Urinary bladder (tissue), 4 donors: ENCODE measurements around the gene ELMOD3. TPM values are rescaled to one million over a fixed set of nuclear protein-coding genes. Genes with fewer than 3 reads are reported as not detected.

ENCODE experiments used
- DNase-seq: peaks from one replicate; pipeline ENCODE4 v3.0.0-alpha.2; 2015; ENCODE audit errors: extremely low spot score
- H3K27ac ChIP-seq: one replicate; pipeline ENCODE4 v1.5.1; 2013; ENCODE audit warnings: low read depth, mild to moderate bottlenecking, moderate library complexity
- H3K36me3 ChIP-seq: one replicate; pipeline ENCODE4 v1.6.1; 2013; ENCODE audit warnings: mild to moderate bottlenecking, moderate library complexity; ENCODE audit not compliant: insufficient read depth
- H3K4me1 ChIP-seq: one replicate; pipeline ENCODE4 v1.6.1; 2013; ENCODE audit warnings: mild to moderate bottlenecking, moderate library complexity; ENCODE audit not compliant: insufficient read depth
- H3K4me3 ChIP-seq: one replicate; pipeline ENCODE4 v1.5.1; 2013; ENCODE audit warnings: low read depth, low read length
- WGBS: extraction: QIAGEN DNeasy Blood & Tissue Kit; methylation state at CpG from one replicate; pipeline ENCODE4 v1.1.7; 2013; 5-methylcytosine and 5-hydroxymethylcytosine counted together
- polyA plus RNA-seq: library from polyadenylated mRNA; stranded (reverse); fragments of 200-250 nt; gene quantifications from one replicate; pipeline ENCODE4 v1.2.3, GENCODE V29; 2013
- total RNA-seq: library from RNA; depleted of rRNA; stranded (reverse); fragments of >200 nt; gene quantifications from one replicate; pipeline ENCODE4 v1.2.3, GENCODE V29; 2014
- donor health status: healthy with polysubstance abuse.
- donor health status: healthy.

The ELMOD3 gene
- total and polyA plus RNA-seq, 2 donors = 19.4 to 21.0 TPM

- no peak overlapping the region for H3K4me3 ChIP-seq
Observed at GRCh38 chr2:85423525-85423924, 69.0 kb downstream of the ELMOD3 start.

GRCh38 chr2:85425588-85425987 is 71.0 kb downstream of the ELMOD3 start:
- H3K27ac ChIP-seq = no peak overlapping the region
- no peak overlapping the region for H3K4me3 ChIP-seq
- no peaks in the 10 kb centered on the region for H3K4me1 ChIP-seq
- no peaks in the 10 kb centered on the region for H3K36me3 ChIP-seq
- 93% methylated on average over 3 of the region's 3 CpGs for WGBS
- DNase-seq = no peak

More at GRCh38 chr2:85423525-85423924, 69.0 kb downstream of the ELMOD3 start:
- WGBS = 72% methylated on average over 5 of the region's 5 CpGs
- no peak for DNase-seq
- H3K4me1 ChIP-seq = no peaks in the 10 kb centered on the region
- no peaks in the 10 kb centered on the region for H3K36me3 ChIP-seq
- no peak overlapping the region for H3K27ac ChIP-seq

GRCh38 chr2:85427300-85427835 is 72.8 kb downstream of the ELMOD3 start:
- 72% methylated on average over 3 of the region's 3 CpGs for WGBS
- Histone ChIP-seq H3K27ac (no peak overlapping the region), H3K4me3 (no peak overlapping the region)

GRCh38 chr2:85428343-85428881 is 73.8 kb downstream of the ELMOD3 start:
- Histone ChIP-seq H3K4me1 (no peaks in the 10 kb centered on the region), H3K4me3 (no peak overlapping the region), H3K27ac (no peak overlapping the region), H3K36me3 (no peaks in the 10 kb centered on the region)
- no peak for DNase-seq
- 78% methylated on average over 7 of the region's 7 CpGs for WGBS

More at GRCh38 chr2:85427300-85427835, 72.8 kb downstream of the ELMOD3 start:
- DNase-seq = no peak
- Histone ChIP-seq H3K36me3 (no peaks in the 10 kb centered on the region), H3K4me1 (no peaks in the 10 kb centered on the region)

GRCh38 chr2:85429213-85429923 is 74.8 kb downstream of the ELMOD3 start:
- H3K4me3 ChIP-seq = no peak overlapping the region
- no peak for DNase-seq
- no peaks in the 10 kb centered on the region for H3K4me1 ChIP-seq
- H3K27ac ChIP-seq = no peak overlapping the region
- 82% methylated on average over 12 of the region's 12 CpGs for WGBS
- H3K36me3 ChIP-seq = no peaks in the 10 kb centered on the region

- H3K27ac ChIP-seq = no peak overlapping the region
- 88% methylated on average over 2 of the region's 2 CpGs for WGBS
Observed at GRCh38 chr2:85429924-85430289, 75.3 kb downstream of the ELMOD3 start.

DNA sequence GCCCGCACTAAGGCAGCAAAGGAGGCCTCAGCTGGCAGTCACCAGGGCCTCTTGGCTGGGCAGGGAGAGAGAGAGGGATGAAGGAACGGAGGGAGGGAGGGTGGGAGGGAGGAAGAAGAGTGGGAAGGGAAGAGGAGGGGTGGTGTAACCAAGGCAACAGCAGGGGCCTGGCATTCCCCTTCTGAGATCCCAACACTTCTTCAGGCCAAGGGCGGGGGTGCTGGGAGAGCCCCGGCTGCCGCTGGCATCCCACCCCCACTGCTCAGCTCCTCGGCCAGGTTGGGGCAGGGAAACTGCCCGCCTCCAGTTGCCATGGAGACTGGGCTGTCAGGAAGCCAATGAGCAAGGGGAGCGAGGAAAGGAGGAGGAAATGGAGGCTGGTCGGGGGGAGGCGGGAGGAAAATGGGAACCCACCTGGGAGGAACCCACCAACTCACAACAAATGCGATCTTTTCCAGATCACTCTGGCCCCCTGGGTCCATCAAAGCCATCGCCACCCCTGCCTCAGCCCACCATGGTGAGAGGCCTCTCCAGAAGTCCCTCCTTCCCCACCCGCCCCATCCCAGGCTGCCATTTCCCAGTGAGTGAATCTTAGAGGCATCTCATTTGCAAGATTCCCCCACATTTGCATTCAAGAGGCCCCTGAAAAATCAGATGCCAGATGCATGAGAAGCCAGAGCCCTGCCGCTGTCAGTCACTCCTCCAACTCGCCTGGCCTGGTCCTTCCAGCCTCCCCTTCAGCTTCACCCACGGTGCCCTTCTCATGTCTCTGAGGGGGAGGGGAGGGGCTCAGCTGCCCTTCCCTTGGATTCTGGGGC is 76.4 kb downstream of the ELMOD3 start:
- Histone ChIP-seq H3K36me3 (no peaks in the 10 kb centered on the region), H3K4me1 (no peaks in the 10 kb centered on the region), H3K4me3 (no peak overlapping the region), H3K27ac (no peak overlapping the region)
- 67% methylated on average over 16 of the region's 16 CpGs for WGBS
- no peak for DNase-seq

More at GRCh38 chr2:85429924-85430289, 75.3 kb downstream of the ELMOD3 start:
- Histone ChIP-seq H3K4me1 (no peaks in the 10 kb centered on the region), H3K4me3 (no peak overlapping the region), H3K36me3 (no peaks in the 10 kb centered on the region)
- no peak for DNase-seq

DNA sequence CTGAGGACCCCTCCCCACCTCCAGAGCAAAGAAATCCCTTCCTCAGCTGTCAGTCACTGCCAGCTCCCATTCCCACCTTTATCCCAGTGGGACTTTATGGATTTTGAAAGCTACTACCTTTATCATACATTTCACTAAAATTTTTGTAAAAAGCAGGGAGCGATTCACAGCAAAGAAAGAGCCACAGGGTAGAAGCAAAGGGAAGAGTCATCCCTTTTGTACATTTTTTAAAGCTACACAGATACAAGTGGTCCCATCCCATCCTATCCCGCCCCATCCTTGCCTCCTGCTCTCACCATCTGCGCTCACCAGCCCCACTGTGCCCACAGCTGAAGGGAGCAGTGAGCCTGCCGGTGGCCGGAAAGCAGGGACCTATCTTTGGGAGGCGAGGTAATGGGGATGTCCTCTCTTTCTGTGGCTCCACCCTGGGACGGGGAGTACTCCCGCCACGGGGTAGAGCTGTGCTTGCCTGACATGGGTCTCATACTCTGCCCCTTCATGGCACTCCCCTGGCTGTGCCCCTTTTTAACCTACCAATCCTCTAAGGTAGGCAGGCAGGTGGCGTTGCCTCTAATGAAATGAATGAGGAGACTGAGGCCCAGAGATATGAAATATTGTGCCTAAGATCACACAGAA is 77.1 kb downstream of the ELMOD3 start:
- no peaks in the 10 kb centered on the region for H3K36me3 ChIP-seq
- no peak for DNase-seq
- H3K27ac ChIP-seq = no peak overlapping the region
- 85% methylated on average over 10 of the region's 10 CpGs for WGBS
- H3K4me1 ChIP-seq = no peaks in the 10 kb centered on the region
- H3K4me3 ChIP-seq = no peak overlapping the region

DNA sequence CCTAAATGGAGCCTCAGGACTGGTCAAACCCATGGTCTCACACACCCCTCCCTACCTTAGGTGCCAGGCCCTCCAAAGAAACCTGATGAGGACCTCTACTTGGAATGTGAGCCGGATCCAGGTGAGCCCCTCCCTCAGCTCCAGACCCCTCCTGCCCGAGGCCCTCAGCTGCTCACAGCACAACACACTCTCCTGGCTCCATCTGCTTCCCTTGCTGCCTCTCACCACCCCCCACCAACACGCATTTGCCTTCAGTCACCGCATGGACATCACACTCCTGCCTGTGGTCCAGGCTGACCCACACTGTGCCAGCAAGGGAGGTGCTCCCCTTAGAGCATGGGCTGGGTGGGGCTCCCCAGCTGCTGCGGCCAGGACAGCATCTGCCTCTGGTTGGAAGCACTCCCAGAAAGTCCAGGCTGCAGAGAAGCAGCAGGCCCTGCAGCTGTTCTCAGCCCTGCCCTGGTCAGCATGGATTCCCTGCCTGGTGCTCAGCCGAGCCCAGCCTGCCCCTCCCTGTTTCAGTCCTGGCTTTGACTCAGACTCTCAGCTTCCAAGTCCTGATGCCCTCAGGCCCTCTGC is 79.0 kb downstream of the ELMOD3 start:
- H3K4me1 ChIP-seq = no peaks in the 10 kb centered on the region
- WGBS = 29% methylated on average over 6 of the region's 6 CpGs

GRCh38 chr2:85434696-85435095 is 80.1 kb downstream of the ELMOD3 start:
- 77% methylated on average over 8 of the region's 8 CpGs for WGBS
- Histone ChIP-seq H3K36me3 (no peaks in the 10 kb centered on the region), H3K4me1 (no peaks in the 10 kb centered on the region), H3K27ac (no peak overlapping the region), H3K4me3 (no peak overlapping the region)
- DNase-seq = no peak

More for the DNA sequence above, 79.0 kb downstream of the ELMOD3 start:
- Histone ChIP-seq H3K36me3 (no peaks in the 10 kb centered on the region), H3K4me3 (no peak overlapping the region), H3K27ac (peak overlapping the region; percentile 11)
- DNase-seq = no peak

- H3K4me1 ChIP-seq = no peaks in the 10 kb centered on the region
- DNase-seq = no peak
- WGBS = 95% methylated on average over 21 of the region's 21 CpGs
- H3K36me3 ChIP-seq = no peaks in the 10 kb centered on the region
- H3K4me3 ChIP-seq = no peak overlapping the region
- H3K27ac ChIP-seq = peak overlapping the region; percentile 38
Observed at GRCh38 chr2:85435220-85435958, 80.8 kb downstream of the ELMOD3 start.

DNA sequence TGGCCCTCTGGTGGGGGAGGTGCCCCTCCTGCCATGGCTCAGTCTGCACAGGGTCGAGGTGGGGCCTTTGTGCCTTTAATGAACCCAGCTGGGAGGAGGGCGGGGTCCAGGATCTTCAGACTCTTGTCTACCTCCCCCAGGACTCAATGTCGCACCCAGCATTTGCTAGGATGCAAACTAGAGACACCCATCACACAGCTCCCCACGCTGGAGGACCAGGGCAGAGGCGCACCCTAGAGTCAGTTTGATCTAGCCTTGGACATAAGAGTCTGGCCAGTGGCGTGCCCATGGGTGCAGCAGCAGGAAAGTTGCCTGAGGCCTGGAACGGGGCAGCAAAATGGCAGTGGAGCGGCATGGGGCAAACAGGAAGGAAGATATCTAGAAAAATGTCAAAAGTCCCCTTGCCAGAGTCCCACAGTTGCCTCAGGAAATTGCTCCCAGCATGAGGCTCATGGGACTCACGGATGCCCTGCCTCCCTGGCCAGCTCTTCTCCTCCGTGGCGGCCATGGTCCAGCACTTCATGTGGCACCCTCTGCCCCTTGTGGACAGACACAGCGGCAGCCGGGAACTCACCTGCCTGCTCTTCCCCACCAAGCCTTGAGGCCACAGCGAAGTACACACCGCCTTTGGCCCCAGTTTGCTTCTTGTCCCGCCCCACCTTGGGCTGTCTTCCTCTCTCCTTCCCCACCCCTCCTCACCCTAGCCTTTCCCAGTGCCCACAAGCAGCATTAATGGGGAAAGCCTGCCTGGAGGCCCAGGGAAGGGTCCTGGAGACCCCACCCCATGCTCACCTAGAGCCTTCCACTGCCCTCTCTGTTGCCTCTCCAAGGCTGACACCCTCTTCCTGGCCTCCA is 81.6 kb downstream of the ELMOD3 start:
- Histone ChIP-seq H3K4me1 (no peaks in the 10 kb centered on the region), H3K4me3 (no peak overlapping the region), H3K36me3 (no peaks in the 10 kb centered on the region), H3K27ac (peak overlapping the region; percentile 94)
- 94% methylated on average over 16 of the region's 16 CpGs for WGBS
- no peak for DNase-seq
